Tibial artery (tissue), 4 donors: ENCODE data around the gene TMTC1.

Experiments
- DNase-seq, 2 donors: peaks; one replicate each; pipeline ENCODE4 v3.0.0-alpha.2; 2019
- H3K27ac ChIP-seq, 2 donors: fragments of 200-600 bp; sonication (generic) in 1 of 2; 1 replicate in 1 of 2; 2 replicates in 1 of 2; pipeline ENCODE4 v1.5.1; 2018 to 2019; ENCODE audit warnings: mild to moderate bottlenecking in 1 of 2
- H3K27me3 ChIP-seq, 2 donors: fragments of 200-600 bp; sonication (generic) in 1 of 2; one replicate each; pipeline versions ENCODE4 v1.5.1 to v1.6.0; 2016 to 2019
- H3K36me3 ChIP-seq, 3 donors: fragments of 200-600 bp; sonication (generic) in 2 of 3; one replicate each; pipeline ENCODE4 v1.5.1; 2016 to 2019; ENCODE audit warnings: mild to moderate bottlenecking in 2 of 3
- H3K4me1 ChIP-seq, 4 donors: fragments of 200-600 bp; sonication (generic) in 2 of 4; 1 replicate in 3 of 4; 2 replicates in 1 of 4; pipeline ENCODE4 v1.5.1; 2016 to 2019
- H3K4me3 ChIP-seq, 2 donors: fragments of 200-600 bp; sonication (generic) in 1 of 2; 1 replicate in 1 of 2; 2 replicates in 1 of 2; pipeline ENCODE4 v1.5.1; 2018 to 2019; ENCODE audit warnings: mild to moderate bottlenecking in 2 of 2
- H3K9me3 ChIP-seq, 3 donors: fragments of 200-600 bp; sonication (generic) in 1 of 3; one replicate each; pipeline ENCODE4 v1.5.1; 2016 to 2019
- CTCF ChIP-seq, 2 experiments: fragments of 200-600 bp in 1 of 2; fragments of 450-650 bp in 1 of 2; IDR thresholded peaks; one replicate each; pipeline ENCODE4 v1.5.1; 2017 to 2019; ENCODE audit warnings: antibody characterized with exemption in 2 of 2, mild to moderate bottlenecking in 1 of 2, moderate library complexity in 1 of 2
- intact Hi-C: fragments of 100-400 bp; cut with DNase I; formaldehyde crosslinking; loops from one replicate; pipeline ENCODE4 v1.15.0; 2023; ENCODE audit warnings: low total_unique reads

Gene TMTC1

GRCh38 chr12:29451888-29452287, 331.9 kb downstream of the TMTC1 start:
- no peak for DNase-seq
- no peak for TF ChIP-seq CTCF (IDR thresholded peaks at IDR 0.05)
- peaks cover 0 to 13% (median 0%) of the 10 kb centered on the region in 3 donors for H3K36me3 ChIP-seq
- no peak overlapping the region for H3K4me3 ChIP-seq
- no peak overlapping the region for H3K27ac ChIP-seq
- H3K27me3 ChIP-seq = no peaks in the 10 kb centered on the region
- no peaks in the 10 kb centered on the region for H3K4me1 ChIP-seq
- intact Hi-C loops = no loop called here
- no peaks in the 10 kb centered on the region for H3K9me3 ChIP-seq
